GM13976 (cell line): ENCODE measurements around the gene SCP2D1.

Source experiments
- DNase-seq: peaks from one replicate; pipeline ENCODE4 v3.0.0; 2012; ENCODE audit warnings: low spot score
- in situ Hi-C: fragments of 300-500 bp; cut with MboI; formaldehyde crosslinking; loops from one replicate; pipeline ENCODE4 v1.12.0; 2022; ENCODE audit warnings: low sequenced_read_pairs, mixed read lengths, inconsistent platforms; ENCODE audit not compliant: unreplicated experiment
- TF ChIP-seq, protein P1 (sequence below): IDR thresholded peaks from 2 replicates; pipeline ENCODE4 v1.5.1; 2012; ENCODE audit warnings: borderline replicate concordance, mild to moderate bottlenecking; ENCODE audit not compliant: insufficient read depth; ENCODE audit errors: extremely low read depth, missing control alignments, control extremely low read depth

The SCP2D1 gene

DNA sequence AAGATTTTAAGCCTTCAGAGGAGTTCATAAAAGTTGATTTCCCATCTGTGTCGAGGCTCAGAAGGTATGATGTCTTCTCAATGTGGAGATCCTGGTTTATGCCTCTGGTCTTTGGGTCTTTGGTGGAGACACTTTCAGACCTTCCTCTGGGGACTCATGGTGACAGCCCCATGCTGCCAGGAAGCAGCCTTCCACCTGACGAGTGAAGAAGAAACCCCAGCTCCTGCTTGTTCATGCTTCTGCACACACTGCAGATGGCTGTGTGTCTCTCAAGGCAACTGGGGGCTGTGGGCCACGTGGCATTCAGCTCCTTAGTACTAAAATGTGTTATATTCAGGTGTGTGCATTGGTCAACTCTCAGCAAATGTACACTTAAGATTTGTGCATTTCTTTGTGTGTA is 4.9 kb upstream of the SCP2D1 start:
- DNase-seq = no peak
- in situ Hi-C loops = no loop called here
- TF ChIP-seq, protein P1, sequence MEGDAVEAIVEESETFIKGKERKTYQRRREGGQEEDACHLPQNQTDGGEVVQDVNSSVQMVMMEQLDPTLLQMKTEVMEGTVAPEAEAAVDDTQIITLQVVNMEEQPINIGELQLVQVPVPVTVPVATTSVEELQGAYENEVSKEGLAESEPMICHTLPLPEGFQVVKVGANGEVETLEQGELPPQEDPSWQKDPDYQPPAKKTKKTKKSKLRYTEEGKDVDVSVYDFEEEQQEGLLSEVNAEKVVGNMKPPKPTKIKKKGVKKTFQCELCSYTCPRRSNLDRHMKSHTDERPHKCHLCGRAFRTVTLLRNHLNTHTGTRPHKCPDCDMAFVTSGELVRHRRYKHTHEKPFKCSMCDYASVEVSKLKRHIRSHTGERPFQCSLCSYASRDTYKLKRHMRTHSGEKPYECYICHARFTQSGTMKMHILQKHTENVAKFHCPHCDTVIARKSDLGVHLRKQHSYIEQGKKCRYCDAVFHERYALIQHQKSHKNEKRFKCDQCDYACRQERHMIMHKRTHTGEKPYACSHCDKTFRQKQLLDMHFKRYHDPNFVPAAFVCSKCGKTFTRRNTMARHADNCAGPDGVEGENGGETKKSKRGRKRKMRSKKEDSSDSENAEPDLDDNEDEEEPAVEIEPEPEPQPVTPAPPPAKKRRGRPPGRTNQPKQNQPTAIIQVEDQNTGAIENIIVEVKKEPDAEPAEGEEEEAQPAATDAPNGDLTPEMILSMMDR = no peak

DNA sequence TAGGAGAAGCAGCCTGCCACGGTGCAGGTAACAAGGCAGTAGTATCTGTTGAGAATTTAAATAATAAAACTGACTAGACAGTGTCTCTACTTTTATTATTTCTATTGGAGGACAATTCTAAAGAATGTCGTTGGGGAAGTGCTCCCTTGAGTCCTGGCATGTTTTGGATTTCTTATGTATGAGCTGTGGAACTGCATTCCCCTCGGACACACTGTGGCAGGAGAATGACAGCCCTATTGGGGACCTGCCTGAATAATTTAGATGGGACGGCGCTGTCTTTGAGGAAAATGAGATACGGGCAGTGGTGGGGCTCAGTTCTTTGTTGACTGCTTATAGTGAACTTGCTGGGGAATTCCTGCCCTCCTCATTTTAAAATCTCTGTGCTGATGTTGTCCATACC is 2.4 kb upstream of the SCP2D1 start:
- no peak for DNase-seq
- TF ChIP-seq, protein P1 = no peak
- in situ Hi-C loops = no loop called here

DNA sequence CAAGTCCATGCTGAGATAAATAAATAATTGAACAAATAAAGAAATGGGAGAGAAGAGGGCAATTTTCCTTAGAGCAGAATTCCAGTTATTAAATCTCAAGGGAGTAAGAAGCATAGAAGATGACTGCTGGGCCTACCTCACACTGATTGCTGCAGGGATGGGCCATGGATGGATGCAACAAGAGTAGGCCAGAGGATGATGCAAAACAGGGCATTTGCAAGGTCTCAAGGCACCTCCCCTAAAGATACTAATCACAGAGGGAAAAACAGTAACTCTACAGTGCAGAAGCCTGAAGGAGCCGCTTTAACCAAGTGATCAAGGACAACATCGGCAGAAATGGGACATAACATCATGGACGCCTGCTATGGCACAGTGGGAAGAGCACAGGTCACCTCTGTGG is 1.7 kb upstream of the SCP2D1 start:
- no peak for DNase-seq
- TF ChIP-seq, protein P1 = no peak
- in situ Hi-C loops = no loop called here

DNA sequence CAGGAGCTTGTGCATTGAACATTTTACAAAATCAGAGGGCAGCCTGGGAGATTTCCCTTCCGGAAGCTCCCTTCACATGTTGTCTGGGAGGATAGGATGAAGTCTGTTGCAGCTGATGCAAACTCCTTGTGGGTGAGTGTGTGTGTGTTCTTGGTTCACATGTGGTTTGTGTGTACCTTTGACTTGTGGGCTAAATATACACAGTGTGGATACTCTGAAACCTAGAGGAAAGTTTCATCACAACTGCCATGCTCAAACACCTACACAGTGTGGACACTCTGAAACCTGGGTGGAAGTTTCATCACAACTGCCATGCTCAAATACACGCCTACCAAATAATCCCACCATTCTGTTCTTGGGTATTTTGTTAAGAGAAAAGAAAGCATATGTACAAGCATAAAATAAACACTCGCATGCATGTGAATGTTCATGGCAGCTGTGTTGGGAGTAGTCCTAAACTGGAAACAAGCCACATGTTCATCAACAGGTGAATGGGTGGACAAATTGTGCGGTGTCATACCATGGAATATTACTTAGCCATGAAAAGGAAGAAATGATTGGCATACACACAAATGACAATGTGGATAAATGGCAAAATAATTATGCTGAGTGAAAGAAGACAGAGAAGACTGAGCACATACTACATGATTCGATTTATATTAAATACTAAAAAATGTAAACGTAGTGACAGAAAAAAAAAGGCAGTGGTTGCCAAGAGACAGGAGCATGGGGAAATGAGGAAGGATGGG is 1.8 kb downstream of the SCP2D1 start:
- in situ Hi-C loops = no loop called here
- TF ChIP-seq, protein P1 = no peak
- DNase-seq = no peak

DNA sequence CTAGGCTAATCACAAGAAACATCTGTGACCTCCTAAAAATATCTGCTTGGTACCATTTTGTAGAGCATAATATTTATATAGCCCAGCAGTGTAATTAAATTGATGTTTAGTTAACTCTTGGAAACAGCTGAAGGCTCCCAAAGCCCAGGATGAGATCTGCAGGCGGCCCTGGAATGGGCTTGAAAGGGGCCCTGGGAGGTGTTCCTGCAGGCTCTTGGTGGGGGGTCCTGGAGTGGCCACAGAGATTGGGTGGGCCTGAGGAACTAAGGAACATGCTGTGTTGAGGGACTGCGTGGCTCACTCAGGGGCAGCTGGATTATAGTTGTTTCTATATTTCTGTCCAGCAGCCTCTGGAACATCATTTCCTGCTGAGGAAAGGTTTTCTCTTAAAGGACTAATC is 9.2 kb downstream of the SCP2D1 start:
- no peak for DNase-seq
- in situ Hi-C loops = no loop called here
- TF ChIP-seq, protein P1 = no peak

DNA sequence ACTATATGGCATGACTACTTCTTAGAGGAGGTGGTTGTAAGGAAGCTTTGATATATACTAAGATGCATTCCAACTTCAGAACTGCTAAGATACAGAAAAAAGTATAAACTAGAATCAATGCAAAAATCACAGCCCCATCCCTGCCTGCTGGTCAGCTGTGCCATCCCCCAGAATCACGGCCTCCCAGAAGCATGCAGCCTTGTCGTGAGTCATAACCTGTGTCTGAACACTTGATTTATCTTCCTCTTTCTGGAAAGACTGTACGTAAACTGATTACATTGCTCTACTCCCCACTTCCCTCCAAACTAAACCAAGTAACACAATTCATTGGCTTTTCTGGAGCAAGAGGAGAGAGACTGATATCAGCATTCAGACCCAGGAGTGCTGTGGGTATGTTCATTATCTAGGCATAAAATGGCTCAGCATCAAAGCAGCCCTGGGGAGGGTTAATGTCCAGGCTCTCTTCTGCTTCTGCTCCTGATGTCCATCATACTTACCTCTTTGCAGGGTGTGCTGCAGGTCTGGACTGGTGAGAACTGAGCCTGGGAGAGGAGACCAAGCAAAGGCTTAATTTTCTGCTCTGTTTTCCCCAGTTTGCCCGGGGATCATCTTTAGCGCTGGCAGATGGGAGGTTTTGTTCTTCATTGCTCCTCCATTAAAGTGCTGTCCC is 18.4 kb downstream of the SCP2D1 start:
- no peak for DNase-seq
- TF ChIP-seq, protein P1 = no peak
- in situ Hi-C loops = no loop called here
